ENCODE data around the gene C7orf57.

C7orf57 gene

DNA sequence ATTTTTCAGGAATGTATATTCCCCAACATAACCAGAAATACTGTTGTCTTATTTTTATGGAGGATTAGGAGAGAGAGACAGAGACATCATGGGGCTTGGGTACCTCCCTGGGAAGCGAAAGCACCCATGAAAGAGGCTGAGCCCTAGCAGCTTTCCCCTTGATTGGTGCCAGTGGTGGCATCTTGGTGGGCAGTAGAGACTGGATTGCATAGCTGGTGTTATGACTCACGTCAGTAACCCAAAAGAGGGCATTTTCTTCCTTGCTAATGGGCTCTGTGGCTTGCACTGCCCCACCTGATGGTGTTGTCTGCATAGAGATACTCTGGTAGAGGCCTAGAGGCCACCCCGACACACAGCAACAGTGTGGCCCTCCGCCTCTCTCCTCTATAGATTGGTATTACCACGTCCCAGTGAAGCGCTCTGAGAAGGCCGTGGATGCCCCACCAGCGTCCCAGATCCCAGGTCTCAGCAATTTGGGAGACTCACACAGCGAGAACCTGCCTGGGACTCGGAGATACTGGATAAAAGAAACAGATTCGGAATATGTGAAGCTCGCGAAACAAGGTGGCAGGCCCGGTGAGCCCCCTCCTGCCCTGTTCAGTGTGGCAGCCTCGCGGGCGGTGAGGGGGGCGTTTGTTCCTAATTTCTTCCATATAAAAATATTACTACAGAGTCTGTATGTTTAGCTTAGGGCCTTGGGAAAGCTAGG lies 5.8 kb downstream of the C7orf57 start:
- Histone ChIP-seq H3K27me3 (ENCODE audit: insufficient read depth, poor library complexity, severe bottlenecking) (no peaks in the 10 kb centered on the region), H3K4me3 (ENCODE audit: severe bottlenecking) (no peak overlapping the region), H3K27ac (ENCODE audit: poor library complexity, severe bottlenecking) (peak overlapping the region; percentile 95), H3K9me3 (ENCODE audit: severe bottlenecking) (no peaks in the 10 kb centered on the region), H3K4me1 (ENCODE audit: insufficient read depth, poor library complexity, severe bottlenecking) (peaks cover 30% of the 10 kb centered on the region), H3K36me3 (ENCODE audit: low read depth) (no peaks in the 10 kb centered on the region)
- TF ChIP-seq, protein P1, sequence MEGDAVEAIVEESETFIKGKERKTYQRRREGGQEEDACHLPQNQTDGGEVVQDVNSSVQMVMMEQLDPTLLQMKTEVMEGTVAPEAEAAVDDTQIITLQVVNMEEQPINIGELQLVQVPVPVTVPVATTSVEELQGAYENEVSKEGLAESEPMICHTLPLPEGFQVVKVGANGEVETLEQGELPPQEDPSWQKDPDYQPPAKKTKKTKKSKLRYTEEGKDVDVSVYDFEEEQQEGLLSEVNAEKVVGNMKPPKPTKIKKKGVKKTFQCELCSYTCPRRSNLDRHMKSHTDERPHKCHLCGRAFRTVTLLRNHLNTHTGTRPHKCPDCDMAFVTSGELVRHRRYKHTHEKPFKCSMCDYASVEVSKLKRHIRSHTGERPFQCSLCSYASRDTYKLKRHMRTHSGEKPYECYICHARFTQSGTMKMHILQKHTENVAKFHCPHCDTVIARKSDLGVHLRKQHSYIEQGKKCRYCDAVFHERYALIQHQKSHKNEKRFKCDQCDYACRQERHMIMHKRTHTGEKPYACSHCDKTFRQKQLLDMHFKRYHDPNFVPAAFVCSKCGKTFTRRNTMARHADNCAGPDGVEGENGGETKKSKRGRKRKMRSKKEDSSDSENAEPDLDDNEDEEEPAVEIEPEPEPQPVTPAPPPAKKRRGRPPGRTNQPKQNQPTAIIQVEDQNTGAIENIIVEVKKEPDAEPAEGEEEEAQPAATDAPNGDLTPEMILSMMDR (IDR thresholded peaks at IDR 0.05; ENCODE audit: poor library complexity, severe bottlenecking): no peak
- no peak for ATAC-seq (ENCODE audit: low read depth)
- DNase-seq (ENCODE audit: low spot score): no peak

DNA sequence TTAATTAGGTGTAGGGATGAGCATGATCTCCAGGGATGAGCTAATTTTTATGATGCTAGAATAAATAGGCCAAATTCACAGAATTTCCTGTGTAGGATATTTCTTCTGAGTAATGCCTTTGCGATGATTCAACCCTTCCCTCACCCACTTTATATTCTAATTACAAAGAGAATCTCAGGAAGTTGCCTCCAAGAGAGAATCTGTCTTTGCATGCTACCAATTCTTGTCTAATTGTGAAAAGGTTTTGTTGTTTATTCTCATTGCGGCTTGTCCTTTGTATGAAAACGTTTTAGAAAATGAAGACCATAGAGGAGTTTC lies 6.3 kb downstream of the C7orf57 start:
- Histone ChIP-seq H3K27me3 (ENCODE audit: insufficient read depth, poor library complexity, severe bottlenecking) (no peaks in the 10 kb centered on the region), H3K36me3 (ENCODE audit: low read depth) (no peaks in the 10 kb centered on the region), H3K27ac (ENCODE audit: poor library complexity, severe bottlenecking) (peak overlapping the region; percentile 95), H3K4me3 (ENCODE audit: severe bottlenecking) (no peak overlapping the region), H3K4me1 (ENCODE audit: insufficient read depth, poor library complexity, severe bottlenecking) (peaks cover 30% of the 10 kb centered on the region), H3K9me3 (ENCODE audit: severe bottlenecking) (no peaks in the 10 kb centered on the region)
- TF ChIP-seq, protein P1 (IDR thresholded peaks at IDR 0.05; ENCODE audit: poor library complexity, severe bottlenecking): no peak
- ATAC-seq (ENCODE audit: low read depth): peak; percentile 87
- DNase-seq (ENCODE audit: low spot score): no peak

DNA sequence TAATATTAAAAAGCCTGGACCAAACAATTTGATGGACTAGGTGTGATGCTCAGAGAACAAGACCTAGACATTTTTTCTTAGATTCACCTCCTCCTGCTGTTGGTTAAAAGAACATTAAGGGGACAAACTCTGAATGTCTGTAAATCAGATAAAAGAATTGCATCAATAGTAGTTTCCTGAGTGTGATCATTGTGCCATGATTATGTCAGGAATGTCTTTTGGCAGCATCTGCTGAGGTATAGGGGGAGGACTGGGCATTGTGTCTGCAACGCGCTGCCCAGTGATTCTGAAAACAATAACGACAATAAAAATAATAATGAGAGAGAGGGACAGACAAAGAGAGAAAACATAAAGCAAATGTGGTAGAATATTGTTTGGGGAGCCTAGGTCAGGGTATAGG lies 6.9 kb downstream of the C7orf57 start:
- ATAC-seq (ENCODE audit: low read depth): peak; percentile 55; the same call in 1 of the 3 replicates
- Histone ChIP-seq H3K4me3 (ENCODE audit: severe bottlenecking) (no peak overlapping the region), H3K27ac (ENCODE audit: poor library complexity, severe bottlenecking) (peak overlapping the region; percentile 95), H3K9me3 (ENCODE audit: severe bottlenecking) (no peaks in the 10 kb centered on the region), H3K27me3 (ENCODE audit: insufficient read depth, poor library complexity, severe bottlenecking) (no peaks in the 10 kb centered on the region), H3K36me3 (ENCODE audit: low read depth) (no peaks in the 10 kb centered on the region), H3K4me1 (ENCODE audit: insufficient read depth, poor library complexity, severe bottlenecking) (peaks cover 30% of the 10 kb centered on the region)
- no peak for DNase-seq (ENCODE audit: low spot score)
- TF ChIP-seq, protein P1 (IDR thresholded peaks at IDR 0.05; ENCODE audit: poor library complexity, severe bottlenecking): no peak

DNA sequence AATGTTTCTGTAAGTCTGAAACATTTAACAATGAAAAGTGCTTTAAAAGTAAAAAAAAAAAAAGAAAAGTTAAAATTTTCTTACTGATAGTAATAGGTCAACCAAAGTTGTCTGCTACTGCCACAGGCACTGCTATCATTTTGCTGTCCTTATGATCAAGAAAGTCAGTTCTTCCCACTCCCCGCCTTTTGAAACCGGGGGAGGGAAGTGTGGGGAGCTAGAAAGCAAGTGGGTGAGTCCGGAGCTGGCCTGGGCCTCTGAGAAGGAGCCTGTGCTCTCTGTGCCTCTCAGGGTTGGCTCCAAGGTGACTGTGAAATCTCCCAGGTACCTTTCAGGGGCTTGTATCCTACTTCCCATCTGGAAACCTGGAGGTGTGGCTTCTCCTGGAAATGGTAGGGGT lies 7.3 kb downstream of the C7orf57 start:
- DNase-seq (ENCODE audit: low spot score) (no peak), ATAC-seq (ENCODE audit: low read depth) (no peak)
- Histone ChIP-seq H3K9me3 (ENCODE audit: severe bottlenecking) (no peaks in the 10 kb centered on the region), H3K27ac (ENCODE audit: poor library complexity, severe bottlenecking) (peak overlapping the region; percentile 95), H3K4me1 (ENCODE audit: insufficient read depth, poor library complexity, severe bottlenecking) (peaks cover 30% of the 10 kb centered on the region), H3K27me3 (ENCODE audit: insufficient read depth, poor library complexity, severe bottlenecking) (no peaks in the 10 kb centered on the region), H3K36me3 (ENCODE audit: low read depth) (no peaks in the 10 kb centered on the region), H3K4me3 (ENCODE audit: severe bottlenecking) (no peak overlapping the region)
- TF ChIP-seq, protein P1 (IDR thresholded peaks at IDR 0.05; ENCODE audit: poor library complexity, severe bottlenecking): no peak

DNA sequence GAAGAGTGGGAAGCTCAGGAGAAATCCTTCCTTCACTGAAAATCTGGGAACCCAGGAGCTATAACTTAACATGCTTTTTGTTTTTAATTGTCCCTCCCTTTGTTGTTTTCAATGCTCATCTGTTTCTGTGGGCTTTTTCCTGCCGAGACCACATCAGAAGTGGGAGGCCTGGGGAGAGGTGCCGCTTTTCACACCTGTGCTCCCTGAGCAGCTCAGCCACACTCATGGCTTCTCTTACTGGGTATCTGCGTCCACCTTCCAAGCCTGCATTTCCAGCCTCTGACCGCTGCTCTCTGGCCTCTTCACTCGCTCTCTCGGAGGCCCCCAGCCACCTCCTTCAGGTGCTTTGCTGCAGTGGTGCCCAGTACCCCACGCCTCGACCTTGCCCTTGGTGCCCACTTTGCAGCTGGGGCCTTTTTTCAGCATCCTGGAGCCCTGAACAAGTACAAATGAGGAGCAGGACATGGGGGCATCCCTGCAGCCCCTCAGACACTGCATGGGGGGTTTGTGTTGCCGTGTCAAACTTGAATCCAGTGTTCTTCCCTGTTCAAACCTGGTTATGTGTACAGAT lies 9.9 kb downstream of the C7orf57 start:
- no peak overlapping the region for H3K4me3 ChIP-seq (ENCODE audit: severe bottlenecking)
- DNase-seq (ENCODE audit: low spot score): no peak
- no peaks in the 10 kb centered on the region for H3K9me3 ChIP-seq (ENCODE audit: severe bottlenecking)
- peaks cover 34% of the 10 kb centered on the region for H3K4me1 ChIP-seq (ENCODE audit: insufficient read depth, poor library complexity, severe bottlenecking)
- no peaks in the 10 kb centered on the region for H3K27me3 ChIP-seq (ENCODE audit: insufficient read depth, poor library complexity, severe bottlenecking)
- TF ChIP-seq, protein P1 (IDR thresholded peaks at IDR 0.05; ENCODE audit: poor library complexity, severe bottlenecking): no peak
- no peaks in the 10 kb centered on the region for H3K36me3 ChIP-seq (ENCODE audit: low read depth)
- ATAC-seq (ENCODE audit: low read depth): no peak
- no peak overlapping the region for H3K27ac ChIP-seq (ENCODE audit: poor library complexity, severe bottlenecking)
